T-helper 9 cell (primary cell): ENCODE data around the gene CAMK4.
"Not testable (repeated sequence)": the region's sequence is repeated elsewhere in the genome, so short reads cannot be mapped to it uniquely, and the experiment has no call there.

Experiments
- DNase-seq: peaks from one replicate; pipeline ENCODE4 v3.0.0-alpha.2; 2020

CAMK4 gene

GRCh38 chr5:111320953-111321352 is 96.8 kb downstream of the CAMK4 start:
- no peak for DNase-seq

- no peak for DNase-seq
Observed at GRCh38 chr5:111321376-111321775, 97.2 kb downstream of the CAMK4 start.

- no peak for DNase-seq
Observed at GRCh38 chr5:111326551-111326950, 102.4 kb downstream of the CAMK4 start.

DNA sequence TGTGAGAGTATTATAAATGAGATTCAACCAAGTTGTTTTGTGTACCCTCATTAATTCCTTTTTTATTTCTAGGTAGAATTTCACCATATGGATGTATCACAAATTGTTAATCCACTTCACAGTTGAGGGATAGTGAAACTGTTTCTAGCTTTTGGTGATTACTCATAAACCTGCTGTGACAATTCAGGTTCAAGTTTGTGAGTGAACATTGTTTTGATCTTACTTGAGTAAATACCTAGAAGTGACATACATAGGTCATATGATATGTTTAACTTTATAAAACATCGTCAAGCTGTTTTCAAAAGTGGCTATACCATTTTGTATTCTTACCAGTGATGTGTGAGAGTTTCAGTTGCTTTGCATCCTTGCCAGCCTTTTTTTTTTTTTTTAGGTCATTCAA is 112.9 kb downstream of the CAMK4 start:
- DNase-seq = no peak

DNA sequence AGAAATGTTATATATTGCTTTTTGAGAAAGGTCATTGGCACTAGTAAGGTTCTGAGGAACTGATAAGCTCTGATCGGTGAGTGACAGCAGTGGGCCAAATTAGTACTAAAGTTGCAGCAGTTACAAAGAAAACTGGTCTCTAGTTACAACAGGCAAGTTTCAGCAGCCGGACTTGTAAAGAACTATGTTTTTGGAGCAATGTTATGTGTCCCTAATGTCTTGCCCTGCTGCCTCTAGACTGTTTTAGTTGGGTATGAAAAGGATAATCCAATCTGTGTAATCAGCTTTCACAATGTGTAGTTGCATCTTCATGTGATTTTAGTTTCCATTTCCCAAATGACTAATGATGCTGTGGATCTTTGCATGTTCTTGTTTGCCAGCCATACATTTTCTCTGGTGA is 113.5 kb downstream of the CAMK4 start:
- DNase-seq = no peak

DNA sequence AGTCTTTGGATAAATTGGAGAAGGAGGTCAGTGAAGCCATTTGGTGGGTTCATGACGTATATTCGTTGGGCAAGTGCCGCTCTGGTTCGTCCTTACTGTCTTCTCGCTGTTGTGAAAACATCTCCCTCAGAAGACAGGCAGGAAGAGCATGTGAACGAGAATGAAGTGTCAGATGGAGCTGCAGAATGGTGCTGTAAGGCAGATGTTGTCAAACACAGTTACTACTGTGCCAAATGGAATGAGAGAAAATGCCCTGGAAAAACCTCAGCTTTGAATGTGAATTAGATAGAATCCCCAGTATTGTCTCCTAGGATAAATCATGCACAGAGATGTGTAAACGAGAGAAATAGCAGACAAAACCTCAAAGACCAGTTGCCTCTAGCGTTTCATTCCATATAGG is 121.5 kb downstream of the CAMK4 start:
- no peak for DNase-seq

DNA sequence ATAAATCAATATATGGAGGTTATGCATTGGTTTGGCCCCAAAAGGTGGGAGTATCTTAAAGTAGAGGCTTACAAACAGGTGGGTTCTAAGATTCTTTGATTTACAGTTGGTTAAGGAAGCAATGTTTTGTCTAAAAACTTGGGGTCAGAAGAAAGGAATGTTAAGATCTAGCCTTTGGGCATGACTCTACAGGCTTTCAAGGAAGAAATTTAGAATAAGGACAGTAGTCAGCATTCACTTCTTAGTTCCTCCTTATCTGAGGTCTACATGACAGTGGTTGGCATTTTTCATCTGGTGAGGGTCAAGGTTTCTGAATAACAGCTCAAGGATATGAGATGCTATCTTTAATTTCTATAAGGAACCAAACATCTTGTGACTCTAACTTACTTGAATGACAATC is 122.8 kb downstream of the CAMK4 start:
- no peak for DNase-seq

DNA sequence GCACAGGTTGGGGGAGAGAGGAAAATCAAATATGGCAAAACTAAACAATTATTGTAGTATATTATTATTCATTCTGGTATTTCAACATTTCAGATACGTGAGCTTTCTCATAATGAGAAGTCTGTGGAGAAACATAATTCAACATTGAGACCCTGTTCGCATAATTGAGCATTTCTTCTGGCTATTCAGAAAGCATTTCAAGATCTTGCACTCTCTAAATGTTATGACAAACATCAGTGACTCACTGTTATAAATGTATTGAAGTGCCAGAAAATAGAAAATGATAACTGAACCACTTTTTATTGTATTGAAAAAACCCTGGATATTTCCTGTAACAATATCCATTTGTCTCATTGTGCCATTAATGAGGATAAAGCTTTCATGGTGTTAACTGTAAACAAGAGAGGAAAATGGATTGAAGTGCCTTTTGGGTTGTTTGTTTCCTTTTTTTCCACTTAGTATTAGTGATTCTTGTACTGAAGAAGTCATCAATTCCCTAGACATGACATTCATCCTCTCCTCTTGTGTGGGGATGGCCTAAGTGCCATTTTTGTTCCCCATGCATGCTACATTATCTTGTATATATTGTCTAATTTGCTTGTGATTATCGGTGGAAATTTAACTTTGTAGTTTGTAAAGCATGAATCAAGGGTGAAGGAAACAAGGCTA is 124.6 kb downstream of the CAMK4 start:
- no peak for DNase-seq

GRCh38 chr5:111349429-111349828 is 125.2 kb downstream of the CAMK4 start:
- no peak for DNase-seq

GRCh38 chr5:111353035-111353434 is 128.9 kb downstream of the CAMK4 start:
- no peak for DNase-seq

DNA sequence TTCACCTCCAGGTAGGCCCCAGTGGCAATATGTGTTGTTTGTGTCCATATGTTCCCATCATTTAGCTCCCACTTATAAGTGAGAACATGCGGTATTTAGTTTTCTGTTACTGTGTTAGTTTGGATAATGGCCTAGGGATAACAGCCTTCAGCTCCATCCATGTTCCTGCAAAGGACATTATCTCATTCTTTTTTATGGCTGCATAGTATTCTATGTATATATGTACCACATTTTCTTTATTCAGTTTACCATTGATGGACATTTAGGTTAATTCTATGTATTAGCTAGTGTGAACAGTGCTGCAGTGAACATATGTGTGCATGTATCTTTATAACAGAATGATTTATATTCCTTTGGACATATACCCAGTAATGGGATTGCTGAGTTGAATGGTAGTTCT is 134.5 kb downstream of the CAMK4 start:
- not testable (repeated sequence) for DNase-seq

GRCh38 chr5:111360173-111360572 is 136.0 kb downstream of the CAMK4 start:
- no peak for DNase-seq

GRCh38 chr5:111364992-111365391 is 140.8 kb downstream of the CAMK4 start:
- no peak for DNase-seq

GRCh38 chr5:111366388-111366787 is 142.2 kb downstream of the CAMK4 start:
- no peak for DNase-seq

DNA sequence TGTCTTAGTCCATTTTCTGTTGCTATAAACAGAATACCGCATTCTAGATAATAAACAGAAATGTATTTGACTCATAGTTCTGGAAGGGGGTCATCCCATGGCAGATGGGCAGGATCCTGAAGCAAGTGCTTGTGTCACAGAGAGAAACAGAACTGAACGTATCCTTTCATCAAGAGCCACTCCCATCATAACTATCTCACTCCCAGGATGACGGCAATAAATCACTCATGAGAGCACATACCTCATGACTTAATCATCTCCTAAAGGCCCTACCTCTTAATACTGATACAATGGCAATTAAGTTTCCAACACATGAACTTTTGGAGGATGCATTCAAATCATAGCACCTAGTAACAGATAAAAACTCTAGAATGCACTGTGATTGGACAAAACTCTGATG is 142.9 kb downstream of the CAMK4 start:
- DNase-seq = no peak

- DNase-seq = no peak
Observed at GRCh38 chr5:111372799-111373198, 148.6 kb downstream of the CAMK4 start.

DNA sequence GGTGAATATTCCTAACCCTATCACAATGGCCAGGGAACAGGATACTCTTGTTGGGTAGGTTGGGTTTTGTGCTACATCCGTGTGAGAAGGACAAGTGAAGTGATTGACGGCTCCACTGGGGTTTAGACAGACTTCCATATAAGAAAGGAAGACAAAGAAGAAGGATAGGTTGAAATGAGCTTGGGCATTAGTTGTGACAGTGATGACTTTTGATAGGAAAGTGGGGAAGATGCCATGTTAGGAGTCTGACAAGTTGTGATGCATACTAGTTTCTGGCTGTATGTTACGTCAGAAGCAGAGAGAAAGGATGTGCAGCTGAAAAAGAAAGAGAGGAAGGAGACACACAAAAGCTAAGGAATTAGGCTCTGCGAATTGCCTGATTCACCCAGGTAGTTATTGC is 150.2 kb downstream of the CAMK4 start:
- no peak for DNase-seq

GRCh38 chr5:111375645-111376044 is 151.5 kb downstream of the CAMK4 start:
- DNase-seq = no peak

DNA sequence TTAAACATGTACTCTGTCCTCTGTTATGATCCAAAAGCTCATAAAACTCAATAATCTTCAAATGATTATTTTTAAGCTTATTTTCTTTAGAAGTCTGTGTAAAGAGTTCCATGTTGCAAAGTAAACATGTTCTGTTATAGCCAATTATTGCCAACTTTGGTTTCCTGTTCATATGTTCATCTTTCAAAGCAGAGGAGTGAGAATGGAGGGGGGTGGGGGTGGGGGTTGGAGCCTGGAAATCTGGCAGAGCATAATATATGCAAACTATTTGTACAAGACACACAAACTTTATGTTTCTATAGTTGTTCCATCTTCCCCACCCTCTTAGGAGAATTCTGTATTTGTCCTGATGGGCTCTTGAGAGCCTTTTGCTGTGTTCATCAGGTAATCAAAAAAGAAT is 153.1 kb downstream of the CAMK4 start:
- DNase-seq = no peak

- DNase-seq = no peak
Observed at GRCh38 chr5:111379391-111379816, 155.2 kb downstream of the CAMK4 start.

GRCh38 chr5:111383288-111383970 is 159.2 kb downstream of the CAMK4 start:
- DNase-seq = no peak

GRCh38 chr5:111384220-111384619 is 160.0 kb downstream of the CAMK4 start:
- DNase-seq = no peak

GRCh38 chr5:111385051-111385450 is 160.9 kb downstream of the CAMK4 start:
- DNase-seq = no peak

DNA sequence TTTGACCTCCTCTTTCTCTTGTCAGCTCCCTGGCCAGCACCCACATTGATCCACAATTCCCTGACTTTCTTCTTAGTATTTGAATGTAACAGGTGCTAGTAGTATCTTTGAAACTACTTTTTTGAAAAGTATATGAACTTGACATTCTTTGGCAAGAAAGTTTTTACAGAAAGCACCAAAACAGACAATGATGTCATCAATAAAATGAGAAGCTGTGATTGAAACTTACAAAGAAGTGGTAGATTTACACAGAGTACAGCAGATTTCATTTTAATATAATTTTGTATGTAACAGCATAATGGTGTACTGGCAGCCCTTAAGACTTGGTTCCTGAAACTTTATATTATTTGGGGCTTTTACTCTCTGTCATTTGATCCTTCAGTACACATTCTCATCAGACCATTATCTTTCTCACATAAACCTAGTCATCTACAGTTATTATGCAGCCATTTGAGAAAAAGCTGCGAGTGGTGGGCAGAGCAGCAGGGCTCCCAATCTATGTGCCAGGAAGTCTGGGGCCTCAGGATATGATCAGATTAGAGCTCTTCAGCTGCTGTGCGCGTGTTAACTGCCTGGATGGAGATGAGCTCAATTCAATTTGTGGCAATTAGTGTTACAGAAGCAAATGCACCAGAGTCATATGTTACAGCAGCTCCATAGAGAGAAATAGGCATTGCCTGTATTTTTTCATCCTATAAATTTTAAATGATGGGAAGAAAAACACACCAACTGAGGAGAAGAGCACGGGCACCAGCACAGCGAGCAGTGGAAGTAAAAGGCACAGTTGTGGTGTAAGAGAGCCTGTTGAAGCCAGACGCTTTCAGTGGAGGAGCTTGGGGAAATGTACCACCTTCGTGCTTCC is 162.0 kb downstream of the CAMK4 start:
- DNase-seq = no peak
